ENCODE results near the gene MDFIC2. TPM values are rescaled to one million over a fixed set of nuclear protein-coding genes. Genes with fewer than 3 reads are reported as not detected.
"Not testable (repeated sequence)": the region's sequence is repeated elsewhere in the genome, so short reads cannot be mapped to it uniquely, and the experiment has no call there.

Gene MDFIC2
- total and polyA plus RNA-seq, 2 of the 13 experiments (the other 11 are each of a cell fraction or from before 2014, with no cell fraction given) = not detected

- in situ Hi-C loops (cut with HindIII; ENCODE audit: extremely low pct_ligation_motif_present, low pct_unique_long_range_greater_than_20kb) = no loop called here
- no TSS peak for BruUV-seq (replicated peaks)
- Histone ChIP-seq H3K4me2 (ENCODE audit: low read depth, low read length) (no peak overlapping the region), H3K4me1 (ENCODE audit: insufficient read depth, low read length) (no peaks in the 10 kb centered on the region), H3K9ac (ENCODE audit: insufficient read depth, low read depth, low read length) (no peak overlapping the region), H3K79me2 (ENCODE audit: insufficient read depth, low read length) (no peaks in the 10 kb centered on the region), H3K36me3 (replicated peaks in 1 of 2; ENCODE audit: control insufficient read depth in 1 of 2, insufficient read depth in 2 of 2, low read length in 2 of 2) (no peaks in the 10 kb centered on the region), H2AFZ (ENCODE audit: low read length) (no peak overlapping the region), H3K27me3 (ENCODE audit: control insufficient read depth in 1 of 2, insufficient read depth in 2 of 2, low read length in 2 of 2) (no peaks in the 10 kb centered on the region), H3K27ac (ENCODE audit: extremely low read length, insufficient read depth, low read length) (no peak overlapping the region), H3K4me3 (replicated peaks in 1 of 3; ENCODE audit: insufficient read depth in 1 of 3, low read depth in 2 of 3, low read length in 3 of 3) (no peak overlapping the region), H4K20me1 (ENCODE audit: insufficient read depth, low read length) (no peaks in the 10 kb centered on the region), H3K9me3 (ENCODE audit: low read length) (no peaks in the 10 kb centered on the region)
- ATAC-seq (no peak), DNase-seq (ENCODE audit: low spot score) (no peak), FAIRE-seq (no peak)
- ChIA-PET CTCF (ENCODE audit: low intra/inter-chr PET ratio, low total read pairs) (no interaction called here), POLR2A (no interaction called here)
- 4% methylated on average over 1 of the region's 1 CpG for WGBS (ENCODE audit: low lambda C conversion rate)
- intact Hi-C loops (cut with micrococcal nuclease; ENCODE audit: unreplicated experiment) = no loop called here
- TF ChIP-seq ZNF275 (CRISPR knock-in tag; IDR thresholded peaks at IDR 0.05; ENCODE audit: borderline replicate concordance) = no peak
- TF ChIP-seq ZNF674 (CRISPR knock-in tag; IDR thresholded peaks at IDR 0.05; ENCODE audit: low read depth) = no peak
- no peak for TF ChIP-seq TCF12 (IDR thresholded peaks at IDR 0.05)
- TF ChIP-seq TCF12 (CRISPR knock-in tag; IDR thresholded peaks at IDR 0.05) = no peak
- no peak for TF ChIP-seq DNMT3B (CRISPR knock-in tag; conservative IDR thresholded peaks at IDR 0.05)
- TF ChIP-seq ISL2 (CRISPR knock-in tag; IDR thresholded peaks at IDR 0.05) = no peak
- no peak for TF ChIP-seq FOXP1 (IDR thresholded peaks at IDR 0.05)
- no peak for TF ChIP-seq FOXP1 (CRISPR knock-in tag; IDR thresholded peaks at IDR 0.05)
- no peak for TF ChIP-seq GRHL1 (CRISPR knock-in tag; conservative IDR thresholded peaks at IDR 0.05)
- TF ChIP-seq LBX2 (CRISPR knock-in tag; IDR thresholded peaks at IDR 0.05; ENCODE audit: borderline replicate concordance) = no peak
- no peak for TF ChIP-seq ZNF367 (CRISPR knock-in tag; IDR thresholded peaks at IDR 0.05; ENCODE audit: borderline replicate concordance)
- TF ChIP-seq ZNF841 (CRISPR knock-in tag; IDR thresholded peaks at IDR 0.05; ENCODE audit: borderline replicate concordance) = no peak
- no peak for TF ChIP-seq KLF15 (CRISPR knock-in tag; IDR thresholded peaks at IDR 0.05; ENCODE audit: borderline replicate concordance)
- TF ChIP-seq ZNF326 (CRISPR knock-in tag; IDR thresholded peaks at IDR 0.05; ENCODE audit: borderline replicate concordance) = no peak
- no peak for TF ChIP-seq ZNF382 (CRISPR knock-in tag; IDR thresholded peaks at IDR 0.05; ENCODE audit: borderline replicate concordance)
- TF ChIP-seq ZNF138 (CRISPR knock-in tag; IDR thresholded peaks at IDR 0.05; ENCODE audit: low read depth) = no peak
- TF ChIP-seq EHMT2 (IDR thresholded peaks at IDR 0.05; ENCODE audit: borderline replicate concordance, low read depth, low read length) = no peak
- no peak for TF ChIP-seq NCOR1 (IDR thresholded peaks at IDR 0.05; ENCODE audit: borderline replicate concordance, low read length)
- no peak for TF ChIP-seq NFE2 (CRISPR knock-in tag; IDR thresholded peaks at IDR 0.05)
- no peak for TF ChIP-seq SAP130 (CRISPR knock-in tag; IDR thresholded peaks at IDR 0.05; ENCODE audit: low read depth)
Observed at GRCh38 chr3:70342149-70342548, 29.7 kb upstream of the MDFIC2 start.

GRCh38 chr3:70336885-70337284 lies 24.4 kb upstream of the MDFIC2 start:
- H3K4me3 ChIP-seq (replicated peaks in 1 of 3; ENCODE audit: insufficient read depth in 1 of 3, low read depth in 2 of 3, low read length in 3 of 3); H3K36me3 ChIP-seq (replicated peaks in 1 of 2; ENCODE audit: control insufficient read depth in 1 of 2, insufficient read depth in 2 of 2, low read length in 2 of 2); POLR2A ChIA-PET; H3K4me1 ChIP-seq (ENCODE audit: insufficient read depth, low read length); H3K79me2 ChIP-seq (ENCODE audit: insufficient read depth, low read length); FAIRE-seq; CTCF ChIA-PET (ENCODE audit: low intra/inter-chr PET ratio, low total read pairs); H3K27me3 ChIP-seq (ENCODE audit: control insufficient read depth in 1 of 2, insufficient read depth in 2 of 2, low read length in 2 of 2); BruUV-seq (replicated peaks); H3K27ac ChIP-seq (ENCODE audit: extremely low read length, insufficient read depth, low read length); H4K20me1 ChIP-seq (ENCODE audit: insufficient read depth, low read length); H3K9ac ChIP-seq (ENCODE audit: insufficient read depth, low read depth, low read length); H3K9me3 ChIP-seq (ENCODE audit: low read length); H2AFZ ChIP-seq (ENCODE audit: low read length); ATAC-seq; H3K4me2 ChIP-seq (ENCODE audit: low read depth, low read length); in situ Hi-C loops (cut with HindIII; ENCODE audit: extremely low pct_ligation_motif_present, low pct_unique_long_range_greater_than_20kb); intact Hi-C loops (cut with micrococcal nuclease; ENCODE audit: unreplicated experiment); DNase-seq (ENCODE audit: low spot score): not testable (repeated sequence)
- WGBS (ENCODE audit: low lambda C conversion rate) = 5% methylated on average over 1 of the region's 1 CpG
